Measurements from ENCODE around the gene ELF3. TPM values are rescaled to one million over a fixed set of nuclear protein-coding genes. Genes with fewer than 3 reads are reported as not detected.
A peak's percentile ranks its signal among the peaks of the same experiment; 100 is the strongest.

ELF3 gene
- total RNA-seq, 1 donor = under 0.01 TPM

DNA sequence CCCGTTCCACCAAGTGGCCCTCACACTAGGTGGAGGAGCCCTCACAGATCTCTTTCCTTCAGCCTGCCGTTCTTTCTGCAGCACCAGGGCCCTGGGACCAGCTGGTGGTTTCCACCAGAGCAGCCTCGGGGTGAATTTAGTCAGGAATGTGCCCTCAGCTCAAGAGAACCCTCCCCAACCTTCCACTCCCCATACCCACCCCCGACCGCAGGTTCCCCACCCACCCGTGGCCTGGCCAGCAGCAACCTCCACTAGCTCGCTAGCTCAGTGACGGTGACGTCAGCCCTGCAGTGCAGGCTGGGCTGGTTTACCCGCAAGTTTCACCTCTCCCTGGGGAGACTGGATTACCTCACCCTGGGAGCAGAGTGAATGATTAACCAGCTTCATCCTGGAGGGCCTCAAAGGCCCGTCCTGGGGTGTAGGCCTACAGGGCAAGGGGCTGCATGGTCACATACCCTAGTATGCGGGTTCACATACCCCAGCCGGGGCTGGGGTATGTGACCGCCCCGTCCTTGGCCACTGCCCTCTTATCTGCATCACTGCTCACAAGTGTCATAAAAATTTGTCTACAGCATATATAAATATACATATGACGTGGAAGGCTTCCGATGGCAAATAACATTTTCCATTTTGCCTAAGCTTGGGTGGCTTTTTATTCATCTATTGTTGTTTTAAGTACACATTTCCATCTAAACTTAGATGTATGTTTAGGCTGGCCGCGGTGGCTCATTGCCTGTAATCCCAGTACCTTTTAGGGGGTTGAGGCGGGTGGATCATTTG, 24.5 kb downstream of the ELF3 start:
- Histone ChIP-seq H4K20me1 (ENCODE audit: insufficient read depth, low read length) (no peaks in the 10 kb centered on the region), H2AFZ (ENCODE audit: low read length) (peak overlapping the region; percentile 72), H3K4me2 (ENCODE audit: insufficient read depth, low read length) (peak overlapping the region; percentile 69), H3K4me3 (ENCODE audit: insufficient read depth, low read length) (peak overlapping the region; percentile 33), H3K27me3 (ENCODE audit: insufficient read depth, low read length) (no peaks in the 10 kb centered on the region), H3K79me2 (ENCODE audit: insufficient read depth, low read length) (no peaks in the 10 kb centered on the region), H3K4me1 (ENCODE audit: insufficient read depth, low read length) (peaks cover 20% of the 10 kb centered on the region), H3K9me3 (ENCODE audit: low read depth, low read length) (no peaks in the 10 kb centered on the region), H3K27ac (ENCODE audit: low read depth, low read length) (peak overlapping the region; percentile 85), H3K36me3 (ENCODE audit: insufficient read depth, low read length) (no peaks in the 10 kb centered on the region)
- DNase-seq (ENCODE audit: insufficient read length, low spot score, missing footprints) = peak; percentile 93
- no peak for TF ChIP-seq CTCF (IDR thresholded peaks at IDR 0.05; ENCODE audit: extremely low read depth, low read depth, low read length)

DNA sequence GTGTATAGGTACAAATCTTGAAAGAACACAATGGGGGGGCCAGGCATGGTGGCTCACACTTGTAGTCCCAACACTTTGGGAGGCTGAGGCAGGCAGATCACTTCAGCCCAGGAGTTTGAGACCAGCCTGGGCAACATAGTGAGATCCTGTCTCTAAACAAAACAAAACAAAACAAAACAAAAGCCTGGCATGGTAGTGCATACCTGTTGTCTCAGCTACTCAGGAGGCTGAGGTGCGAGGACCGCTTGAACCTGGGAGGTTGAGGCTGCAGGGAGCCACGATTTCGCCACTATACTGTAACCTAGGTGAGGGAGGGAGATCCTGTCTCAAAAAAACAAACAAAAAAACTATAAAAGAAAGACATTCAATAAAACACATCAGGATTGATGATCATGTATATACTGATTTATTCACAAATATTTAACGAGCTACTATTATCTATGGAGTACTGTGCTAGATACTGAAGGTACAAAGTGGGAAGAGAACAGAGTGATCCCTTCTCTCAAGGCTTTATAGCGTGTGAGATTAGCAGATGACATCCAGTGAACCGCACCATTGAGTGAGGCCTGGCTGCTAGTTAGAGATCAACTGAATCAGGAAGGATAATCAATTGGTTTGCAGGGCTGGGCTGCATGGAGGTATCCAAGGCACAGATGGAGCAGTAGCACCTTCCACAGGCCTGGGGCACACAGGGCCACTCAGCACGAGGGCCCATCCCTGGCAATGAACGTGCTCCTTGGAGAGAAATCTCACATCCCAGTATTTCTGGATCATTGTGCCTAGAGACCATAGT, 26.4 kb downstream of the ELF3 start:
- Histone ChIP-seq H3K9me3 (ENCODE audit: low read depth, low read length) (no peaks in the 10 kb centered on the region), H4K20me1 (ENCODE audit: insufficient read depth, low read length) (no peaks in the 10 kb centered on the region), H2AFZ (ENCODE audit: low read length) (no peak overlapping the region), H3K27ac (ENCODE audit: low read depth, low read length) (no peak overlapping the region), H3K4me1 (ENCODE audit: insufficient read depth, low read length) (peaks cover 20% of the 10 kb centered on the region), H3K36me3 (ENCODE audit: insufficient read depth, low read length) (no peaks in the 10 kb centered on the region), H3K4me2 (ENCODE audit: insufficient read depth, low read length) (no peak overlapping the region), H3K27me3 (ENCODE audit: insufficient read depth, low read length) (no peaks in the 10 kb centered on the region), H3K79me2 (ENCODE audit: insufficient read depth, low read length) (no peaks in the 10 kb centered on the region), H3K4me3 (ENCODE audit: insufficient read depth, low read length) (no peak overlapping the region)
- DNase-seq (ENCODE audit: insufficient read length, low spot score, missing footprints) = no peak
- no peak for TF ChIP-seq CTCF (IDR thresholded peaks at IDR 0.05; ENCODE audit: extremely low read depth, low read depth, low read length)

DNA sequence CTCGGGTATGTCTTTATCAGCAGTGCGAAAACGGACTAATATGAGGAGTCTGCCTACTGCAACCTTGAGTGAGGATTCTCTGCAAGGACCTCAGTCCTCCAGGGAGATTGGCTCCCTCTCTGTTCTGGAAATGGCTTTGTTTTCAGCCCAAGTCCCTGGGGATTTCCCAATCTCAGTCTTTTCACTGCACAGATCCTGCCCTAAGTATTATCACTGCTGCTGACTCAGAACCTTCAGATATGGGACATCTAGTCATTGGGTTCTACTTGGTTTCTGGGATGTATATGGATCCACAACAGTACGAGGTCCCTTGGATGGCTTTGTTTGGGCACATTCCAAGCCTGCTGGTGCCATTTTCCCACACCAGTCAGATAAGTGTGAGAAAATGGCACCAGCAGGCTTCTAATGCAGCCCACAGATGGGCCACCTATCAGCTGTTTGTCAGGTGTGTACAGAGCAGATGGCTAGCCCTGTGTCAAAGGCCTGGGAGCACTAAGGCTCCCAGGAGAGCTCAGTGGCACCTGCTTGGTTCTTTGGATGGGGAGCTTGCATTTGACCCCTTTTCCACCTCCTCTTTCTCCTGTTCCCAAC, 27.4 kb downstream of the ELF3 start:
- H3K27ac ChIP-seq (ENCODE audit: low read depth, low read length) = no peak overlapping the region
- no peaks in the 10 kb centered on the region for H3K36me3 ChIP-seq (ENCODE audit: insufficient read depth, low read length)
- TF ChIP-seq CTCF (IDR thresholded peaks at IDR 0.05; ENCODE audit: extremely low read depth, low read depth, low read length) = no peak
- H3K4me2 ChIP-seq (ENCODE audit: insufficient read depth, low read length) = no peak overlapping the region
- no peak for DNase-seq (ENCODE audit: insufficient read length, low spot score, missing footprints)
- H2AFZ ChIP-seq (ENCODE audit: low read length) = no peak overlapping the region
- H4K20me1 ChIP-seq (ENCODE audit: insufficient read depth, low read length) = no peaks in the 10 kb centered on the region
- no peaks in the 10 kb centered on the region for H3K79me2 ChIP-seq (ENCODE audit: insufficient read depth, low read length)
- H3K4me1 ChIP-seq (ENCODE audit: insufficient read depth, low read length) = peaks cover 20% of the 10 kb centered on the region
- no peak overlapping the region for H3K4me3 ChIP-seq (ENCODE audit: insufficient read depth, low read length)
- no peaks in the 10 kb centered on the region for H3K9me3 ChIP-seq (ENCODE audit: low read depth, low read length)
- no peaks in the 10 kb centered on the region for H3K27me3 ChIP-seq (ENCODE audit: insufficient read depth, low read length)
